Measurements from ENCODE around the gene MSMB.
A peak's percentile ranks its signal among the peaks of the same experiment; 100 is the strongest.

Gene MSMB

GRCh38 chr10:46031648-46032532, 14.2 kb downstream of the MSMB start:
- Mint-ChIP-seq H3K36me3 (ENCODE audit: low read depth) (peaks cover 3% of the 10 kb centered on the region), H3K27me3 (ENCODE audit: low read depth) (no peaks in the 10 kb centered on the region), H3K27ac (peak overlapping the region; percentile 32 to 96 (median 85)), H3K4me1 (peaks cover 31% of the 10 kb centered on the region), H3K9me3 (no peaks in the 10 kb centered on the region), H3K4me3 (peak overlapping the region; percentile 45 to 77 (median 69))
- TF ChIP-seq CTCF (IDR thresholded peaks at IDR 0.05; ENCODE audit: unreplicated experiment in 3 of 3) = no peak

- TF ChIP-seq CTCF (IDR thresholded peaks at IDR 0.05; ENCODE audit: unreplicated experiment in 3 of 3) = peak; percentile 47 to 63 (median 49)
- peak within 1 kb of the TSS; percentile 88 to 95 (median 94) for H3K4me3 Mint-ChIP-seq
- H3K27me3 Mint-ChIP-seq (ENCODE audit: low read depth) = no peaks in the 10 kb centered on the region
- H3K4me1 Mint-ChIP-seq = peaks cover 43% of the 10 kb centered on the region
- peaks cover 3% of the 10 kb centered on the region for H3K36me3 Mint-ChIP-seq (ENCODE audit: low read depth)
- peak within 1 kb of the TSS; percentile 84 to 98 (median 96) for H3K27ac Mint-ChIP-seq
- no peaks in the 10 kb centered on the region for H3K9me3 Mint-ChIP-seq
These were observed 15.8 kb downstream of the MSMB start, which contains the start of gene NCOA4 for GRCh38 chr10:46030091-46030937. Gene NCOA4, minus strand, starts transcription at chr10:46030623. Its CDS starts 13,943 bp downstream, at chr10:46016680.

- Mint-ChIP-seq H3K27ac (peak overlapping the region; percentile 81 to 96 (median 84)), H3K27me3 (ENCODE audit: low read depth) (no peaks in the 10 kb centered on the region), H3K9me3 (no peaks in the 10 kb centered on the region)
These were observed 16.5 kb downstream of the MSMB start for GRCh38 chr10:46029461-46030030.

GRCh38 chr10:46028584-46029460, 17.2 kb downstream of the MSMB start:
- H3K27ac Mint-ChIP-seq = peak overlapping the region; percentile 81 to 96 (median 84)

More at GRCh38 chr10:46029461-46030030, 16.5 kb downstream of the MSMB start:
- TF ChIP-seq CTCF (IDR thresholded peaks at IDR 0.05; ENCODE audit: unreplicated experiment in 3 of 3) = no peak
- peak overlapping the region; percentile 88 to 95 (median 94) for H3K4me3 Mint-ChIP-seq
- H3K4me1 Mint-ChIP-seq = peaks cover 50% of the 10 kb centered on the region
- H3K36me3 Mint-ChIP-seq (ENCODE audit: low read depth) = peaks cover 3% of the 10 kb centered on the region

More at GRCh38 chr10:46028584-46029460, 17.2 kb downstream of the MSMB start:
- TF ChIP-seq CTCF (IDR thresholded peaks at IDR 0.05; ENCODE audit: unreplicated experiment in 3 of 3) = peak; percentile 54 to 71 (median 66)
- H3K4me1 Mint-ChIP-seq = peaks cover 58% of the 10 kb centered on the region
- peaks cover 3% of the 10 kb centered on the region for H3K36me3 Mint-ChIP-seq (ENCODE audit: low read depth)
- H3K9me3 Mint-ChIP-seq = no peaks in the 10 kb centered on the region
- H3K4me3 Mint-ChIP-seq = peak overlapping the region; percentile 88 to 95 (median 94)
- H3K27me3 Mint-ChIP-seq (ENCODE audit: low read depth) = no peaks in the 10 kb centered on the region
